Hematopoietic multipotent progenitor cell treated with erythropoietin and hydrocortisone succinate and interleukin-3 and kit ligand, for 17 days (in vitro differentiated cells): ENCODE results near the gene SYNCRIP.
"Not testable (repeated sequence)": the region's sequence is repeated elsewhere in the genome, so short reads cannot be mapped to it uniquely, and the experiment has no call there.

ENCODE experiments used
- DNase-seq: peaks from one replicate; pipeline ENCODE4 v3.0.0-alpha.2; 2015; ENCODE audit warnings: low spot score

SYNCRIP gene

GRCh38 chr6:85593438-85594196 is 49.1 kb downstream of the SYNCRIP start, which contains the start of gene SNX14:
TSS of gene SNX14 (minus strand) at chr6:85593858. CDS start at chr6:85593718, 140 bp downstream.
- peak; percentile 61 for DNase-seq

- no peak for DNase-seq
Observed at GRCh38 chr6:85592033-85592432, 50.7 kb downstream of the SYNCRIP start.

DNA sequence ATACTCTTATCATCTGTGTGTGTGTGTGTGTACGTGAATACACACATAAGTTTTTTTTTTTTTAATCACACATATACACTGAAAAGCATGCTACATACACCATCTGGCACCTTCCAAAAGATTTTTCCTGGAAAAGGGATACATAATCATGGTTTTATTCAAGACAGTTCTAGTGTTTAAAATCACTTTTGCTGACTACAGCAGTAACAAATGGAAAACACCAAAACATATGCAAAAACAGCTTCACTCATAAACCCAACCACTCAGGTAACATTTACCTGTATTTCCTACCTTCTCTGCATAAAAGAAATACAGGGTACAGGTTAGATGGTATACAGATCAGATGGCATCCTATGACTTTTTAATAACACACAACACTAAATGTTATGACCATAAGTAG is 51.5 kb downstream of the SYNCRIP start:
- DNase-seq, result no peak

- no peak for DNase-seq
Observed at GRCh38 chr6:85585741-85586140, 56.9 kb downstream of the SYNCRIP start.

GRCh38 chr6:85582832-85583231 is 59.9 kb downstream of the SYNCRIP start:
- DNase-seq, result not testable (repeated sequence)

GRCh38 chr6:85581572-85581971 is 61.1 kb downstream of the SYNCRIP start:
- no peak for DNase-seq

- DNase-seq, result no peak
Observed at GRCh38 chr6:85580878-85581267, 61.8 kb downstream of the SYNCRIP start.

- DNase-seq, result no peak
Observed at GRCh38 chr6:85580118-85580877, 62.4 kb downstream of the SYNCRIP start.

DNA sequence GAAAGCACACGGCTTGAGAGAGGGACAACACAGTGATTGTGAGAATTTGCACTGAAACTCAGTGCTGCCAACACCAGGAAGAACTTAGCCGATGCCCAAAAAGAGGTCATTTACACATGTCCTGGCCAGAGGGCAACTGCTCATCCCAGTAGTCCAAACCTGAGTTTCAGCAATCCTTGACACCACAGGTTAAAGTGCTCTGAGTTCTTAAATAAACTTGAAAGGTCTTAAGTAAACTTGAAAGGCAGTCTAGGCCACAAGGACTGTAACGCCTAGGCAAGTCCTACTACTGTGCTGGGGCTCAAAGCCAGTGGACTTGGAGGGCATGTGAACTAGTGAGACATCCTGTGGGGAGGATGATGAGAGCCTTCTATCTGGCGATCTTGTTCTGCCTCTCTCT is 63.1 kb downstream of the SYNCRIP start:
- no peak for DNase-seq

- DNase-seq, result no peak
Observed at GRCh38 chr6:85576476-85576875, 66.2 kb downstream of the SYNCRIP start.

DNA sequence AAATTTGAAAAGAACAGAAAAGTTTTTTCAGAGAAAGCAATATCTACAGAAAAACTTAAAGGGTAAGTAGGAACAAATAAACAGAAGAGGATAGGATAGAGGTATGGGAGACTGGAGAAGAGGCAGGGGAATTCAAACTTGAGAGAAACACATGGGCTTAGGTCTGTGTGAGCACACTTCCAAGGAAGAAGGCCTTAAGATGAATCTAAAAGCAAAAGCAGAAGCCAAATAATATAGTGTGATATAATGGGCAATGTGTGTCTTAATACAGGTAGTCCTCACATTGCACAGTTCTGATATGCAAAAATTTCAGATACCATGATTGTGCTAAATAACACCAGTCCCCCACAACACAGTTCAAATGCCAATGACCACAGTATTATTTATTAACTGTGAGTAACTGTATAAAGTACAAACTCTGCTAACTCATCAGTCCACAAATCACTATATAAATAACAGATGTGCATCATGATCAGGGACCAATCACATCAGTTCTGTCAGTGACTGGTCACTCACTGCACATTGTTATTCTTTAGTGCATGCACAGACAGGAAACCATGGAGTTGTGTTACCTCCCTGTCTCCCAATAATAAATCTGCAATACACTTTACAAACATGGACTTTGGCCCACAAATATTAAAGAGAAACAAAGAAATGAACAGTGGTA is 67.6 kb downstream of the SYNCRIP start:
- no peak for DNase-seq

GRCh38 chr6:85569323-85569722 is 73.4 kb downstream of the SYNCRIP start:
- no peak for DNase-seq

DNA sequence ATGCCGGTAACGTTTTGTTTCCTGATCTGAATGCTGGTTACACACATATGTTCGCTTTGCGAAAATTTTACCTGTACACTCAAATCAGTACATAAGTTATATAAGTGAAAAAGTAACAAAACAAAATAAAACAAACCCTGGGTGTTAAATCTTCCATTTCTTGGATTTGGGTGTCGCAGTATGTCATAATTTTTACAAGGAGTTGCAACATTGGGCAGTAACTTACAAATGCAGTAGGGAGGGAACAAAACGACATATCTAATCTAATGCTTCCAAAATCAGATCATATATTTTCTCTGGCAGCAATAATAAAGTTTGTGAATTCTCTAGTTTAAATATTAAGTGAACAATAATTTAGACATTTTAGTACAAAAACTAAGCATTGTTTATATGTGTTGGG is 74.3 kb downstream of the SYNCRIP start:
- DNase-seq, result no peak

GRCh38 chr6:85565736-85566135 is 77.0 kb downstream of the SYNCRIP start:
- no peak for DNase-seq

GRCh38 chr6:85564223-85564622 is 78.5 kb downstream of the SYNCRIP start:
- DNase-seq, result not testable (repeated sequence)
